ENCODE results near the gene SYT9. TPM values are rescaled to one million over a fixed set of nuclear protein-coding genes. Genes with fewer than 3 reads are reported as not detected.

The SYT9 gene, protein sequence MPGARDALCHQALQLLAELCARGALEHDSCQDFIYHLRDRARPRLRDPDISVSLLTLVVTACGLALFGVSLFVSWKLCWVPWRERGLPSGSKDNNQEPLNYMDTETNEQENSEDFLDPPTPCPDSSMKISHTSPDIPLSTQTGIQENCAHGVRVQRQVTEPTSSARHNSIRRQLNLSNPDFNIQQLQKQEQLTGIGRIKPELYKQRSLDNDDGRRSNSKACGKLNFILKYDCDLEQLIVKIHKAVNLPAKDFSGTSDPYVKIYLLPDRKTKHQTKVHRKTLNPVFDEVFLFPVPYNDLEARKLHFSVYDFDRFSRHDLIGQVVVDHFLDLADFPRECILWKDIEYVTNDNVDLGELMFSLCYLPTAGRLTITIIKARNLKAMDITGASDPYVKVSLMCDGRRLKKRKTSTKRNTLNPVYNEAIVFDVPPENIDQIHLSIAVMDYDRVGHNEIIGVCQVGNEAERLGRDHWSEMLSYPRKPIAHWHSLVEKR
- 0.09 to 0.16 TPM (median 0.15 TPM) in 5 replicates for total RNA-seq (2022; extraction: Qiagen RNA extraction)

DNA sequence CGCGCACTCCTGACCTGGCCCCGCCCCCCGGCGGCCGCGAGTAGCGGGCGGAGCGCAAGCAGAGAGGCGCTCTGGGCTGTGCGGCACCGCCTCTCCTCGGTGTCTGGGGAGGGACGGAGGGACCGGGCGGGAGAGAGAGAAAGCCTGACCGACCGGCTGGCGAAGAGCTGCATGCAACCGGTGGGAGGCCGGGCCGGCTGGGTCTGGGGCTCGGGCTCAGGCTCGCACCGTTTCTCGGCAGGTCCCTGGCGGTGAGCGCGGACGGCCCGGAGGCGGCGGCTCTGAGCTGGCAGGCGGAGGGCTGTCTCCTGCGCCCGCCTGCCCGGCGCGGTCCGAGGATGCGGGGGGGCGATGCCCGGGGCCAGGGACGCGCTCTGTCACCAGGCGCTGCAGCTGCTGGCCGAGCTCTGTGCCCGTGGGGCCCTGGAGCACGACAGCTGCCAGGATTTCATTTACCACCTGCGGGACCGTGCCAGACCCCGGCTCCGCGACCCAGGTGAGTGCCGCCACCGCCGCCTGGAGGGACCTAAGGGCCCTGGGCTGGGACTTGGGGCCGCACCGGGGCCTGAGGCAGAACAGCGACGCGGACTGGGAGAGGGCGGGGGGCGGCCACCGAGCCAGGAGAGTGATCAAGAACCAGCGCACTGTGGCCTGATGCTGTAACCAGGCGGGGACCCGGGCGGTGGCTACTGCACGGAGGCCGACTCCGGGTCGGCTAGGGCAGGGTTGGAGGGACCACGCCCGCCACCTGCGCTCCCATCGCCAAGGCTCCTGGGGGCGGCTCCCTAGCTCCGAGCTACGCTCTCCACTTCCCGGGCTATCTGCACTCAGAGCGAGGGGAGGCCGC is at the start of gene SYT9:
Gene SYT9, plus strand, starts transcription at position 69 of the 847 bp plus-strand sequence. Its CDS starts 283 bp downstream, at position 352.

DNA sequence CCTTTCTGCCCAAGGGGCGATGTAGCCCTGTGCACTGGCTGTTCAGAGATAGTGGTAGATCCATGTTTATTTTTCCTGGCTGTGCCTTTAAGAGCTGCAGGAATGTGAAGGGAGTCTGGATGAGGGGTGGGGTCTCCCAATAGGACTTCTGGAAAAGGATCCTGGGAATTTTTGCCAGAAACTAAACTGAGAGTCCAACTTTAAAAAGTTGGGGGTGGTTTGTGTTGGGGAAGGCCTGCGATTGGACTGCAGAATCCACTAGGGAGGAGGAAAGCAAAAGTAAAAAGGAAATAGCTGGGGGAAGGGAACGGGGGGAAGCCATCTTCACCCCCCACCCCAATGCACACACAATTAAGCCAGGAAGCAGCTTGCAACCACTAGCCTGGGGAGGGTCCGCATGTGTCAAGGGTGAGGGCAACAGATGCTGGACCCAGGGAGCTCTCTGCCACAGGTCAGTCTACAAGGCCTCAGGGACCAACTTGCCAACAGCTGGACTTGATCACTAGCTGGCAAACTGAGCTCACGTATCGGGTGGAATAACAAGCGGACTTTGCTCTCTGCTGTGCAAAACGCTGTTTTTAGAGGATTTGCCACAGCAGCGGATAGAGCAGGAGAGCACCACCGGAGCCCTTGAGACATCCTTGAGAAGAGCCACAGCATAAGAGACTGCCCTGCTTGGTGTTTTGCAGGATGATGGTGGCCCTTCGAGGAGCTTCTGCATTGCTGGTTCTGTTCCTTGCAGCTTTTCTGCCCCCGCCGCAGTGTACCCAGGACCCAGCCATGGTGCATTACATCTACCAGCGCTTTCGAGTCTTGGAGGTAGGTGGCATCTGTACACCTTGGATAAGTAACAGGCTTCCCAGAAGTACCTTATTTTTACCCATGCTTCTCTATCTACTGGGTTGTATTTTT is 233.7 kb downstream of the SYT9 start, which contains the start of gene OLFML1:
Gene OLFML1, plus strand, starts transcription at position 321 of the 912 bp plus-strand sequence. Its CDS starts 370 bp downstream, at position 691.

DNA sequence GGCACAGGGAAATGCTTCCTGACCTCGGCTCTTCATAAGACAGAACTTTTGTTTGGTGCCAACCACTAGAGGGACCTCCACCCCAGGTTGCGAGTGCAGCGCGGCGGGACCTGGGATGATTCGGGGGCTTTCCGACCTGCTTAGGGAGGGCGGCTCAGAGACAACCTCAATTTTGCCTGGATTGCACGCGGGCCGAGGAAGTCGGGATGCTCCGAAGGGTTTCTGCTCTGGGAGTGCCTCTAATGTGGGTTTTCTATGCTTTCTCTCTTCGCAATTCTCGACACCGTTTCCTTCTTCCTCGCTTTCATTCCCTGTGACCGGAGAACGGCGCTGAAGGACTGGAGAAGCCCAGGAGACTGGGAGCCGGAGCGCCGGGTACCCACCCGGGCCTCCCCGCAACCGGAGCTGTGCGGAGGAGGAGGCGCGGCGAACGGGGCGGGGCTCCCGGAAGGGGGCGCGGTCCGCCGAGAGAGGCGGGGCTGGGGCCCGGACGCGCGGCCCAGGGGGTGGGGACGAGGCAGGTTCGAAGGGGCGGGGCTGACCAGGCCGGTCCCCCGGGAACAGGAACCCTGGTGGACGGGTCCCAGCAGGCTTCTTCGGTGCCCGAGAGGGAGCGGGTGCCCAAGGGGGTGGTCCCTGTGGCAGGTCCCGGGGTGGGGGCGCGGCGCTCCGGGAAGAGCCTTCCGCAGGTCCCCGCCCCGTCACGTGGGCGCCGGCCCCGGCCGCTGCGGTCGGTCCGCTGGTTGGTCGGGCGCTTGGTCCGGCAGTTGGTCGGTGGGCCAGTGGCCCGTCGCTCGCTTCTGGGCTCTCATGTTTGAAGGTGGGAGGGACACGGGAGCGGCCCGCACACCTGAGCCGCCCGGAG is 261.8 kb downstream of the SYT9 start, which contains the start of gene PPFIBP2:
Gene PPFIBP2, plus strand, starts transcription at position 766 of the 865 bp plus-strand sequence. CDS start 35,477 bp downstream, outside the sequence.

Other genes with a start within 250 kb of the SYT9 start
- 0.54 to 1.1 TPM (median 0.88 TPM) in 5 replicates for gene ZNF214, start 231.6 kb upstream of the SYT9 start, total RNA-seq (2022; extraction: Qiagen RNA extraction)
- not detected in 5 replicates for gene NLRP14, start 231.4 kb upstream of the SYT9 start, total RNA-seq (2022; extraction: Qiagen RNA extraction)
- not detected in 5 replicates for gene RBMXL2, start 162.9 kb upstream of the SYT9 start, total RNA-seq (2022; extraction: Qiagen RNA extraction)
- gene OLFML1, start 233.6 kb downstream of the SYT9 start, total RNA-seq (2022; extraction: Qiagen RNA extraction): not detected in 5 replicates